Measurements from ENCODE around the gene TOX2.

TOX2 gene

GRCh38 chr20:44113618-44114376, 199.1 kb downstream of the TOX2 start:
- no peak for DNase-seq

DNA sequence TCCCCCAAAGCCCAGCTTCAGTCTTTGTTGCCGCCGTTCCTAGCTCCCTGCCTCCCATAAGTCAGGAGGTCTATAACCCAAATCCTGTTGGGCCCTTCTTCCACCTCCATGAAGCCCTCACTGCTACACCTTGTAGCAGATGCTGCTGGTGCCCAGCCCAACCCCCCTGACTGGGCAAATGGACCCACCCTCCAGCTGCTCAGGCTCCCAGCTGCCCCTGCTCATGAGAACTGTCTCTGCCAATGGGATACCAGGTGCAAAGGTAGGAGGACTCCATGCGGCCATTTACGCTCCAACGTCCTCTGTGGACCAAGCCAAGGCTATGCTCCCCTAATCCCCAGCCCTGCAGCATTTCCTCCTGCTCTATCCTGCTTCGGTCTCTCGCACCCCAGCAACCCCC, 200.5 kb downstream of the TOX2 start:
- no peak for DNase-seq

DNA sequence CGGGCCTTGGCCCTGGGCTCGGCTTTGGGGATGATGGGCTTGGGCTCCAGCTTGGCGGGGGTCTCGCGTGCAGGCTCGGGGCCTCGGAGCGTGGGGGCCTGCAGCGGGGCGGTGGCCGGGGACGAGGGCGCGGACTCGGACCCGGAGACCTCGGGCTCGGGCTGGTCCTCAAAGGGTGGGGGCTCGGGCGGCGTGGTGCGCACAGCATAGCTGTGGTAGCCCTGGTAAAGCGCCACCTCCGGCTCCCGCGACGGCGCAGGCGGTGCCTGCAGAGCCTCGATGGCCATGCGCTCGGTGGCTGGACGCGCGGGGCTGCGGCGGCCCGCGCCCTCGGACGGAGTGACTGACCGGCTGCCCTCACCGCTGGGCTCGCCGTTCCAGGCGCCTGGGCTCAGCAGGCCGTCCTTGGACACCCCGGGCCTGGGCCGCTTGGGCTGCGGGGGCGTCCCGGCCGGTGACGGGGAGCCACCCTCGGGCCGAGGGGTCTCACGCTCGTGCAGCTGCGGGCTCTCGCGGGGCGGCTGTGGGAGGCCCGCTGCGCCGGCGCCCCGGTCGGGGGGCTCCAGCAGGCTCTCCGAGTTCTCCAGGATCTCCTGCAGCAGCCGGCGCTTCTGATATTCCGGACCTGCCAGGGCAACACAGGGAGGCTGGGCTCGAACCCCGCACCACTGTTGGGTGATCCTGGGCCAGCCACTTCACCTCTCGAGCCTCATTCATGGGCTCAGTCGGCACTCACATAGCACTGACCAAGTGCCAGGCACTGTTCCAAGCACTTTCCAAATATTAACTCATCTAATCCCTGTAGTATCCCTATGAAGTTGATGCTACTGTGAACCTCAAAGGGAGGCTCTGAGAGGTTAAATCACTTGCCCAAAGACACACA, 201.4 kb downstream of the TOX2 start:
- DNase-seq, result no peak

GRCh38 chr20:44117296-44118184, 202.9 kb downstream of the TOX2 start:
- DNase-seq, result no peak

DNA sequence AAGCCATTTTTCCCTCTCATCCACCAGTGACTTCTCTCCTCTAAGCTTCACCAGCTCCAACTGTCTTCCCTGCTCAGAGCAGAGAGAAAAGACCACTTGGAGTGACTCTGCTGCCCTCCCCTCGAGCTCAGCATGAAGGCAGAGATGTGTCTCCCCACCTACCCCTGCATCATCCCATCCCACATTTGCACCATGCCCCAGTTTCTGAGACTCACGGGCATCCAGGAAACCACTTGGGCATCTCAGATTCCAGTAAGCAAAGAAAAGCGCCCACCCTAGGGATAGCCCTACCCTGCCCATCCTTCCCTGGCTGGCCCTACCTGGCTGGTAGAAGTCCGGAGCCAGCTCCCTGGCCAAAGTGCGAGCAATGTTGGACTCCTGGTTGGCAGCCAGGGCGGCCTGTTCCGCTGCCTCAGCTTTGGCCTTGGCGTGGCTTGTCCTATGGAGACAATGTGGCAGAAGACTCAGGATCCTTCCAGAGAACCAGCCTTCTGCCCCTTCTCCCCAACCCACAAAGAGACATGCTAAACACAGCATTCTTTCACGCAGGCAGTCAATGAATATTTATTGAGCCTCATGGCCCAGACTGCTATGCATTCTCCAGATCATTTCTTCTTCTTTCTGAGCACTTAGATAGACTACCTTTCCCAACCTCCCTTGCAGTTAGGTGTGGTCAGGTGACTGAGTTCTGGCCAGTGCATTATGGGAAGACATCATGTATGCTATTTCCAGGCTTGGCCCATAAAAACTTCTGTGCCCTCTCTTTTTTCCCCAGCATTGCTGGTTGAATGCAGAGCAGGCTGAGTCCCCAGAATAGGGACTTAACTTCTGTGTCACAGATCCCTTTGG, 203.8 kb downstream of the TOX2 start:
- no peak for DNase-seq
